NCI-H460 (cell line): ENCODE measurements around the gene CDON. TPM values are rescaled to one million over a fixed set of nuclear protein-coding genes. Genes with fewer than 3 reads are reported as not detected.
A peak's percentile ranks its signal among the peaks of the same experiment; 100 is the strongest.

ENCODE experiments used
- DNase-seq: peaks from one replicate; pipeline ENCODE4 v3.0.0-alpha.2; 2016; ENCODE audit warnings: low read depth; ENCODE audit errors: extremely low read depth
- total RNA-seq: library from RNA; depleted of rRNA; stranded (reverse); fragments of >200 nt; shearing (Covaris generic); gene quantifications from 2 replicates; pipeline ENCODE4 v1.2.3, GENCODE V29; 2014

Gene CDON
- total RNA-seq, 1 experiment from 2014 or later, result 3.7 TPM

GRCh38 chr11:126086248-126086647 lies 23.6 kb upstream of the CDON start:
- DNase-seq, result no peak

- no peak for DNase-seq
Observed at GRCh38 chr11:126084608-126084912, 21.9 kb upstream of the CDON start.

GRCh38 chr11:126083829-126084607 lies 21.4 kb upstream of the CDON start:
- DNase-seq, result no peak

- no peak for DNase-seq
Observed at GRCh38 chr11:126082251-126083109, 19.8 kb upstream of the CDON start.

- no peak for DNase-seq
Observed at GRCh38 chr11:126081915-126082250, 19.2 kb upstream of the CDON start.

GRCh38 chr11:126080161-126080941 lies 17.7 kb upstream of the CDON start:
- no peak for DNase-seq

GRCh38 chr11:126079621-126080124 lies 17.0 kb upstream of the CDON start:
- no peak for DNase-seq

- no peak for DNase-seq
Observed at GRCh38 chr11:126076641-126077040, 14.0 kb upstream of the CDON start.

- DNase-seq, result no peak
Observed at GRCh38 chr11:126072801-126073594, 10.3 kb upstream of the CDON start.

- no peak for DNase-seq
Observed at GRCh38 chr11:126072141-126072741, 9.6 kb upstream of the CDON start.

GRCh38 chr11:126063507-126063852 lies 814 bp upstream of the CDON start:
- no peak for DNase-seq

GRCh38 chr11:126061707-126062678 lies 673 bp downstream of the CDON start:
- peak; percentile 25 for DNase-seq

- DNase-seq, result no peak
Observed at GRCh38 chr11:126060757-126061171, 1.9 kb downstream of the CDON start.

- no peak for DNase-seq
Observed at GRCh38 chr11:126059238-126059781, 3.4 kb downstream of the CDON start.

- DNase-seq, result no peak
Observed at GRCh38 chr11:126058105-126058874, 4.4 kb downstream of the CDON start.

GRCh38 chr11:126054882-126055281 lies 7.8 kb downstream of the CDON start:
- DNase-seq, result no peak

GRCh38 chr11:126054408-126054807 lies 8.3 kb downstream of the CDON start:
- DNase-seq, result no peak
